HG03139 (cell line): ENCODE results near the gene FAM13B.
"Not testable (repeated sequence)": the region's sequence is repeated elsewhere in the genome, so short reads cannot be mapped to it uniquely, and the experiment has no call there.

Experiments
- ATAC-seq: cut with Tn5 transposase; IDR thresholded peaks from one replicate; pipeline ENCODE4 v1.9.1; 2021; ENCODE audit not compliant: unreplicated experiment

The FAM13B gene

GRCh38 chr5:138032572-138033385, at the start of gene FAM13B:
TSS of gene FAM13B (minus strand) at chr5:138033079. CDS start at chr5:138019111, 13,968 bp downstream.
- peak; percentile 51 for ATAC-seq

- no peak for ATAC-seq
Measured at GRCh38 chr5:138082033-138082432, 49.2 kb upstream of the FAM13B start.

GRCh38 chr5:138078006-138078643, 45.2 kb upstream of the FAM13B start:
- no peak for ATAC-seq

GRCh38 chr5:138077064-138077696, 44.3 kb upstream of the FAM13B start:
- no peak for ATAC-seq

GRCh38 chr5:138070026-138070425, 37.1 kb upstream of the FAM13B start:
- ATAC-seq, result not testable (repeated sequence)

- no peak for ATAC-seq
Measured at GRCh38 chr5:138068742-138069600, 36.1 kb upstream of the FAM13B start.

GRCh38 chr5:138067945-138068344, 35.1 kb upstream of the FAM13B start:
- ATAC-seq, result no peak

GRCh38 chr5:138065102-138065501, 32.2 kb upstream of the FAM13B start:
- no peak for ATAC-seq

- no peak for ATAC-seq
Measured at GRCh38 chr5:138064526-138064925, 31.6 kb upstream of the FAM13B start.

GRCh38 chr5:138054847-138055558, 22.1 kb upstream of the FAM13B start:
- ATAC-seq, result no peak

GRCh38 chr5:138054206-138054605, 21.3 kb upstream of the FAM13B start:
- ATAC-seq, result no peak

- ATAC-seq, result no peak
Measured at GRCh38 chr5:138053554-138053953, 20.7 kb upstream of the FAM13B start.

GRCh38 chr5:138052718-138053117, 19.8 kb upstream of the FAM13B start:
- ATAC-seq, result not testable (repeated sequence)

- no peak for ATAC-seq
Measured at GRCh38 chr5:138051441-138052296, 18.8 kb upstream of the FAM13B start.

GRCh38 chr5:138045283-138045682, 12.4 kb upstream of the FAM13B start:
- not testable (repeated sequence) for ATAC-seq

- no peak for ATAC-seq
Measured at GRCh38 chr5:138038826-138039225, 5.9 kb upstream of the FAM13B start.

- ATAC-seq, result no peak
Measured at GRCh38 chr5:138037907-138038633, 5.2 kb upstream of the FAM13B start.

GRCh38 chr5:138037271-138037670, 4.4 kb upstream of the FAM13B start:
- no peak for ATAC-seq
